Activated gamma-delta T cell treated with Interleukin-2 at 50 U/mL for 16 hours (primary cell): ENCODE measurements around the gene LEAP2.

Experiments used
- DNase-seq: peaks from one replicate; pipeline ENCODE4 v3.0.0-alpha.2; 2020

LEAP2 gene

GRCh38 chr5:132884548-132884947 lies 11.1 kb downstream of the LEAP2 start:
- DNase-seq = no peak

- no peak for DNase-seq
Observed at GRCh38 chr5:132886064-132886823, 12.8 kb downstream of the LEAP2 start.

- DNase-seq = no peak
Observed at GRCh38 chr5:132887283-132887682, 13.8 kb downstream of the LEAP2 start.

- no peak for DNase-seq
Observed at GRCh38 chr5:132889501-132889900, 16.0 kb downstream of the LEAP2 start.

GRCh38 chr5:132890817-132891216 lies 17.3 kb downstream of the LEAP2 start:
- DNase-seq = no peak

- no peak for DNase-seq
Observed at GRCh38 chr5:132895719-132896305, 22.3 kb downstream of the LEAP2 start.

GRCh38 chr5:132896685-132897084 lies 23.2 kb downstream of the LEAP2 start:
- DNase-seq = no peak

- DNase-seq = no peak
Observed at GRCh38 chr5:132898094-132898493, 24.6 kb downstream of the LEAP2 start.

- no peak for DNase-seq
Observed at GRCh38 chr5:132901036-132901435, 27.6 kb downstream of the LEAP2 start.

GRCh38 chr5:132901730-132902129 lies 28.3 kb downstream of the LEAP2 start:
- no peak for DNase-seq

- no peak for DNase-seq
Observed at GRCh38 chr5:132905938-132906337, 32.5 kb downstream of the LEAP2 start.

GRCh38 chr5:132907161-132907560 lies 33.7 kb downstream of the LEAP2 start:
- no peak for DNase-seq

GRCh38 chr5:132909702-132910101 lies 36.2 kb downstream of the LEAP2 start:
- no peak for DNase-seq

- DNase-seq = no peak
Observed at GRCh38 chr5:132915681-132916080, 42.2 kb downstream of the LEAP2 start.

- DNase-seq = no peak
Observed at GRCh38 chr5:132916086-132916485, 42.6 kb downstream of the LEAP2 start.
